ENCODE data around the gene RINL.
"Not testable (repeated sequence)": the region's sequence is repeated elsewhere in the genome, so short reads cannot be mapped to it uniquely, and the experiment has no call there.

The RINL gene

DNA sequence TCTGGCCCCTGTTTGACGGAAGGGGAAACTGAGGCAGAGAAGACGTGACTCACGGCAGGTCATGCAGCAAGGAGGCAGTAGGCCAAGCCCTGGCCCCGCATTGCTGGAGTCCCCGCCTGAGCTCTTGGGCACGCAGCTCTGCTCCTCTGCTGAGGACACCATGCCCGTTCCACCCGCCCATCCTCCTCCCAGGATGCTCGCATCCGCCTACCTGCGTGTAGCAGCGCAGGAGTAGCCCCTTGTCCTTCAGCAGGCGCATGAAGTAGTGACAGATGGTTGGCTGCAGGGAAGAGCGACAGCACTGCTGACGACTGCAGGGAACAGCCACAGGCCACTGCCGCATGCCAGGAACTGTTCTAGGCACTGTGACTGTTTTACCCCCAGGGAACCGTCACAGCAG, 10.8 kb upstream of the RINL start:
- no peak overlapping the region for H3K4me3 ChIP-seq (replicated peaks in 1 of 2; ENCODE audit: low read depth in 2 of 2, low read length in 2 of 2)
- TF ChIP-seq, protein P1, sequence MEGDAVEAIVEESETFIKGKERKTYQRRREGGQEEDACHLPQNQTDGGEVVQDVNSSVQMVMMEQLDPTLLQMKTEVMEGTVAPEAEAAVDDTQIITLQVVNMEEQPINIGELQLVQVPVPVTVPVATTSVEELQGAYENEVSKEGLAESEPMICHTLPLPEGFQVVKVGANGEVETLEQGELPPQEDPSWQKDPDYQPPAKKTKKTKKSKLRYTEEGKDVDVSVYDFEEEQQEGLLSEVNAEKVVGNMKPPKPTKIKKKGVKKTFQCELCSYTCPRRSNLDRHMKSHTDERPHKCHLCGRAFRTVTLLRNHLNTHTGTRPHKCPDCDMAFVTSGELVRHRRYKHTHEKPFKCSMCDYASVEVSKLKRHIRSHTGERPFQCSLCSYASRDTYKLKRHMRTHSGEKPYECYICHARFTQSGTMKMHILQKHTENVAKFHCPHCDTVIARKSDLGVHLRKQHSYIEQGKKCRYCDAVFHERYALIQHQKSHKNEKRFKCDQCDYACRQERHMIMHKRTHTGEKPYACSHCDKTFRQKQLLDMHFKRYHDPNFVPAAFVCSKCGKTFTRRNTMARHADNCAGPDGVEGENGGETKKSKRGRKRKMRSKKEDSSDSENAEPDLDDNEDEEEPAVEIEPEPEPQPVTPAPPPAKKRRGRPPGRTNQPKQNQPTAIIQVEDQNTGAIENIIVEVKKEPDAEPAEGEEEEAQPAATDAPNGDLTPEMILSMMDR (IDR thresholded peaks at IDR 0.05; ENCODE audit: low read depth, low read length), result no peak
- DNase-seq (ENCODE audit: low read depth in 2 of 2), result no peak

DNA sequence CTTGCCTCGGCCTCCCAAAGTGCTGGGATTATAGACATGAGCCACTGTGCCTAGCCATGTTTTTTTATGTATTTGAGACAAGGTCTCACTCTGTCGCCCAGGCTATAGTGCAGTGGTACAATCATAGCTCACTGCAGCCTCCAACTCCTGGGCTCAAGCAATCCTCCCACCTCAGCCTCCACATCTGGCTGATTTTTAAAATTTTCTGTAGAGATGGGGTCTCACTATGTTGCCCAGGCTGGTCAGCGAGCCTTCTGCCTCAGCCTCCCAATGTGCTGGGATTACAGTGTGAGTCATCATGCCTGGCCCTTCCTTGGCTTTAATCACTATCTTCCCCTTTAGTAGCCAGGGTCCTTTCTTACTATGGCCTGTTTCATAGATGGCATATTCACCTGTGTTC, 6.6 kb upstream of the RINL start:
- not testable (repeated sequence) for H3K4me3 ChIP-seq (replicated peaks in 1 of 2; ENCODE audit: low read depth in 2 of 2, low read length in 2 of 2); DNase-seq (ENCODE audit: low read depth in 2 of 2)

DNA sequence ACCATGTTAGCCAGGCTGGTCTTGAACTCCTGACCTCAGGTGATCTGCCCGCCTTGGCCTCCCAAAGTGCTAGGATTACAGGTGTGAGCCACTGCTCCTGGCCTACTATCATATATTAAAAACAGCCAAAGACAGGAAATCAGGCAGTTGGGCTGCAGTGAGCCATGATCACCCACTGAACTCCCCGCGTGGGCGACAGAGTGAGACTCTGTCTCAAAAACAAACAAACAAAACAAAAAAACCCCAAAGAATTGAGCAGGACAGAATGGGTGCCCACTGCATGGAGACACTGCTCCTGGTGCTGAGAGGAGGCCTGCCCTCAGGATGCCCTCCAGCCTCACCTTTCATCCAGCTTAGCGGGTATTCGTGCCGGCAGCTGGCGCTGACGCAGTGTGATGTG, 5.2 kb upstream of the RINL start:
- DNase-seq (ENCODE audit: low read depth in 2 of 2), result no peak
- H3K4me3 ChIP-seq (replicated peaks in 1 of 2; ENCODE audit: low read depth in 2 of 2, low read length in 2 of 2), result no peak overlapping the region
- TF ChIP-seq, protein P1 (IDR thresholded peaks at IDR 0.05; ENCODE audit: low read depth, low read length), result no peak

DNA sequence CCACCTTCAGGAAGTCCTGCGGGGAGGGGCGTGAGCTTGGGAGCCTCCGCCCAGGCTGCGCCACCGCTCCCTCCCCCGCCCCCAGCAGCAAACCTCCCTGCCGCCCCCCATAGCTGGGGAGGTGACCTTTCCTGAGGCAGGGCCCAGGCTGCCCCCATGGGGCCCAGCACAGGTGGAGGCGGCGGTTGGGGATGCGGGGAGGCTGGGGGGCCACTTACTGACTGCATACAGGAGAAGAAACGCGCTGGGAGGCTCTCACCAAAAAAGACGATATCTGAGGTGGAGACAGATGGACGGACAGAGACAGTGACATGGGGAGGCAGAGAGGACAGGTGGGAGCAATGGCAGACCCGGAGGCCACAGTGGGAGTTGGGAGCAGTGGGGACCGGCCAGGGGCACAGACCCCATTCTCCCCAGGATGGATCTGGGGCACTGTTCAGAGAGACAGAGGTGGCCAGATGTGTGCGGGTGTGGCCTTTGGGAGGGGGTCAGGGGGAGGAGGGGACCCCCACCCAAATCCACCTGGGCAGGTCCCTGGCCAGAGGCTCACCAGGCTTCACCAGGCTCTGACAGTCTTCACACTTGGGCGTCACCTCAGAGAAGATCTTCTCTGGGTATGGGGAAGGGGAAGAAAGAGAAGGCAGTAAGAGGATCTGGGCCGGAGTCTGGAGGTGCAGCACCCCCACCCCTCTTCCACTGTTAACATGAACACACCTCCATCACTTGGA, 3.0 kb upstream of the RINL start:
- no peak overlapping the region for H3K4me3 ChIP-seq (replicated peaks in 1 of 2; ENCODE audit: low read depth in 2 of 2, low read length in 2 of 2)
- TF ChIP-seq, protein P1 (IDR thresholded peaks at IDR 0.05; ENCODE audit: low read depth, low read length), result no peak
- no peak for DNase-seq (ENCODE audit: low read depth in 2 of 2)

DNA sequence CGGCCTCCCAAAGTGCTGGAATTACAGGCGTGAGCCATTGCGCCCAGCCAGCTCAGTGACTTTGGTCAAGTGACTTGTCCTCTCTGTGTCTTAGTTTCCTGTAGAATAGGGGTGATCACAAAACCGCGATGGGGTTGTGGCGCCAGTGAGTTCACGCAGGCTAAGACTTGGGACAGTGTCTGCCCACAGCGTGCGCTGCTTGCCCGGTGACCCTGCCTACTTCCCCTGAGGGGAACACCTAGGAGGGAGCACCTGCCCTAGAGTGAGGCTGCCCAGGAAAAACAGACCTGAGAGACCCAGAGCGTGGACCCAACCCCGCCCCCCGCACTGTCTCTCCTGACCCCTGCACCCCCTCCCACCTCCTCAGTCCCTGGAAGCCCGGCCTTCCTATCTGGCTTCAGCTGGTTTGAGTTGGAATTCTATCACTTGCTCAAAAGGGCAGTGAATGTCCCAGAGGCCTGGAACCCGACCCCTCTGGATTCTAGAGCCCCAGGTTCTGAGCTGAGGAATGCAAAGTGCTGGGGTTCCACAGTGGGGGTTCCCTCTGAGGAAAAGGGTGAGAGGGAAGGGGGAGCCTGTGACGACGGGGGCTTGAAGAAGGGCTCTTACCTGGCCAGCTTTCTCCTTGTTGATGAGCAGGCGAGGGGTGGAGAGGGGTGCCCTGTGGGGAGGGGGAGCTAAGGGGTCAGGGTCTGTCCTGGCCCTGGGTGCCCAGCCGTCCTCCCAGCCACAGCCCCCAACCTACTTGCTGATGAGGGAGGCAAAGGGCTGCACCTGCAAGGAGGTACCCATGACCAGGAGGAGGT, 2.2 kb upstream of the RINL start:
- TF ChIP-seq, protein P1 (IDR thresholded peaks at IDR 0.05; ENCODE audit: low read depth, low read length), result no peak
- no peak overlapping the region for H3K4me3 ChIP-seq (replicated peaks in 1 of 2; ENCODE audit: low read depth in 2 of 2, low read length in 2 of 2)
- no peak for DNase-seq (ENCODE audit: low read depth in 2 of 2)

DNA sequence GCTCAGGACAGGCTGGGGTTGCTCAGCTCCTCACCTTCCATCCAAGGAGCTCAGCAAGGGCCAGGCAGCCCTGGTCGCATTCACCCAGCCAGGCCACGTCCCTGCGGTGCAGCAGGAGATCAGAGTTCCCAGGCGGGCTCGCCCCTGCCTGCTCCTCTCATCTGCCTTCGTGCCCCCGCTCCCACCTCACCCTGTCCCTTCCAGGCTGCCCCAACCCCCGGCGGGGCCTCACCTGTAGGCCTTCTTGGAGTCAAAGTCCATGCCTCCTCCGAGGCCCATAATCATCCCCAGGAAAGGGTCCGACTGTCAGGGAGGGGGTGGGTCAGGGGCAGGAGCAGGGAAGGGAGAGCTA, 1.3 kb upstream of the RINL start:
- no peak for DNase-seq (ENCODE audit: low read depth in 2 of 2)
- no peak overlapping the region for H3K4me3 ChIP-seq (replicated peaks in 1 of 2; ENCODE audit: low read depth in 2 of 2, low read length in 2 of 2)
- TF ChIP-seq, protein P1 (IDR thresholded peaks at IDR 0.05; ENCODE audit: low read depth, low read length), result no peak

DNA sequence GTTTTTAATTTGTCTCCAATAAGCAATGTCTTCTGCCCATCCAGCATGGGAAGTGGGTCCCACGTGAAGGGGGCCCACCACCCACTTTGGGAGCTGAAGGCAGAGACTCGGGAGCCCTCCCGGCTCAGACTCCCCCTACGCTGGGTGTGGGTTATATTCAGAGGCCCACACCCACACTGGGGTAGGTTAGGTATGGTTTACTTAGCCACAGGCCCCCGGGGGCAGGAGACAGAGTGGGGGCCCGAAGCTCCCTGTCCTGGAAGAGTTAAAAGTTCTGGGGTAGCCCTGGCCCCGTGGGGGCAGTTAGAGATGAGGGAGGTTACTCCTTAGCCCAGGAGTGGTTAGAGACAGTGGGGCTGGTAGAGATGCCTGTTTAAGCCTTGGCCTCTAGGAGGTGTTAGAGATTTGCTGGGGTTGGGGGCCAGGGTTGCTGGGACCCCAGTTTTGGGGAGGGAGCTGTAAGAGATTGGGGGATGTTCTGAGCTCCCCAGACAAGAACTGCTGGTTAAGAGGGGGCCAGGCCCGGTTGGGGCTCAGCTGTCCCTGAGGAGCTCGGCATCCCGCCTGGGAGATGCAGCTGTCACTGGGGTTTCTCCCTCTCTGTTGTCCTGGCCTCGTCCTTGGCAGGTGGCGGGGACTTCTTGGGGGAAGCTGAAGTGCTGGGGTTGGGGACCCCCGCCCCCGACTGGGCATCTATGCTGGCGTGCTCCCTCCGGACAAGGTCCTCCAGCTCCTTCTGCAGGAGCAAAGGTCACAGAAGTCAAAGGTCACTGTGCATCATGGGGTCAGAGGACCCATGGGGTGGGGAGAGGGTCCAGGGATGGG, 712 bp upstream of the RINL start:
- TF ChIP-seq, protein P1 (IDR thresholded peaks at IDR 0.05; ENCODE audit: low read depth, low read length), result no peak
- no peak overlapping the region for H3K4me3 ChIP-seq (replicated peaks in 1 of 2; ENCODE audit: low read depth in 2 of 2, low read length in 2 of 2)
- DNase-seq (ENCODE audit: low read depth in 2 of 2), result no peak
